GM19372 (cell line): ENCODE data around the gene TMEM237.
"Not testable (repeated sequence)": the region's sequence is repeated elsewhere in the genome, so short reads cannot be mapped to it uniquely, and the experiment has no call there.

Experiments
- ATAC-seq: cut with Tn5 transposase; IDR thresholded peaks from one replicate; pipeline ENCODE4 v1.9.1; 2021; ENCODE audit warnings: mild to moderate bottlenecking, low read depth, moderate library complexity; ENCODE audit not compliant: unreplicated experiment

The TMEM237 gene

GRCh38 chr2:201643216-201643890, at the start of gene TMEM237:
TMEM237 (minus strand) TSS chr2:201643503; CDS start chr2:201643400, 103 bp downstream.
- ATAC-seq: peak; percentile 35

- no peak for ATAC-seq
Measured at GRCh38 chr2:201685156-201685555, 41.9 kb upstream of the TMEM237 start.

- no peak for ATAC-seq
Measured at GRCh38 chr2:201680743-201681142, 37.4 kb upstream of the TMEM237 start.

- ATAC-seq: no peak
Measured at GRCh38 chr2:201678401-201678800, 35.1 kb upstream of the TMEM237 start.

DNA sequence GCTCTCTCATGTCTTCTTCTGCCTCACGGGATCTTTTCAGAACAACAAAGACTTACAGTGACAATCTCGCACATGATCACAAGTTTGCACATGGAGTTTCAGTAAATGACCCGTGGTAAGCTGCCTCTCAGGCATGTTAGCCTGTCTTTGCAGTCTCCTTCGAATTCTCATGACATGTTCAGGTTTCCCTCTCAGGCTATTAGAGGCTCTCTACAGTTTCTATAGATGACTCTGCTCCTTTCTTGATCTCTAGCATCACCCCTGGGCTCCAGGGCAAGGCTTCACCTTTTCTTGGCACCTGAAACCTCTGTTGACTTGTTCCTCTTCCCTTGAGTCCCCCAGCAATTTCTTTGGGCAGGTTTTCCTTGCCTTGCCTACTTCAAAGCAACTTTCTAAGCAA, 32.2 kb upstream of the TMEM237 start:
- no peak for ATAC-seq

GRCh38 chr2:201674794-201675193, 31.5 kb upstream of the TMEM237 start:
- no peak for ATAC-seq

- ATAC-seq: no peak
Measured at GRCh38 chr2:201674298-201674697, 31.0 kb upstream of the TMEM237 start.

DNA sequence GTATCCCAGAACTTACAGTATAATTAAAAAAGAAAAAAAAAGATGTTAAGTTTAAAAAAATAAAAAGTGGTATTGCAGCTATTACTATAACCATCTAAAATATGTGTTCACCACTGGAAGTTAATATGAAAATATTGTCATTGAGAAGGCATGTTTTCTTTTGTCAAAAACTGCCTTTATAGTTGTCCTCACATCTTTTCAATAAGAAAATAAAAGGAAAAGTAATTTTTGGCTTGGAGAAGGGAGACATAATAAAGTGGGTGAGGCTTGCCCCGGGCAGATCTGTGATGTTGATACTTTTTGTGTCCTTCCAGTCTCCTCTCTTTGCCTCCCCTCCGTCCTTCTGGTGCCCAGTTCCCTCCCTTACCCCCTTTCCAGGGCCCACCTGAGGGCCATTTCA, 30.2 kb upstream of the TMEM237 start:
- ATAC-seq: no peak

- ATAC-seq: not testable (repeated sequence)
Measured at GRCh38 chr2:201671205-201671604, 27.9 kb upstream of the TMEM237 start.

DNA sequence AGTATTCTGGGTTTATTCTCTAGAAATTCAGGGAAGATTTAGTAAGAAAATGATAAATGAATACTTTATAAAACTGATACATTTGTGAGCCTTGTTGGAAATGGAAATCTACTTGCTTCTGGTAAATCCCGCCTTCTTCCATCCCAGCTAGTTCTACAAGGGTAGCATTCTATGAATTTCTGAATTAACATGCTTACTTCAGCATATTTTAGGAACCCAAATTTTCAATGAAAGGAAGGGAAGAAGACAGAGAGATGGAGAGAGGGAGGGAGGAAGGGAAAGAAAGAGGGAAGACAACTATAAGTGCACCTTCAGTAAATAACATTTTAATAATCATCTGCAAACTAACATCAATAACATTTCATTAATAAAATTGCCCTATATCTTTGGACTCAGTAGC, 26.6 kb upstream of the TMEM237 start:
- ATAC-seq: no peak

DNA sequence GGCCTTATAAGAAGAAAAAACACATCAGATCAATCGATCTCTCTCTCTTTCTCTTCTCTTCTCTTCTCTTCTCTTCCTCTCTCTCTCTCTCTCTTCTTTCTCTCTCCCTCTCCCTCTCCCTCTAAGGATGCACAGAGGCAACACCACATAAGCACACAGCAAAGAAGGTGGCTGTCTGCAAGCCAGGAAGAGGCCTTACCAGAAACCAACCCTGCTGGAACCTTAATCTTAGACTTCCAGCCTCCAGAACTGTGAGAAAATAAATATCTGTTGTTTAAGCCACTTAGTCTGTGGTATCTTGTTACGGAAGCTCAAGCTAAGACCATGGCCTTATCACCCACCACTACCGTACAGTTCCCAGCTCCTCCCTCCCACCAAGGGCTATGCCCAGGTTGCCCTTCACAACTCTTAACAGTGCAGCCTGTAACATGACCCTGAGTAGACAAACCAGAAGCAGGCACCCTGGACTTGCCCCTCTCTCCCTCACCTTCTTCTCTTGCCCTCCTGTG, 25.2 kb upstream of the TMEM237 start:
- ATAC-seq: no peak

DNA sequence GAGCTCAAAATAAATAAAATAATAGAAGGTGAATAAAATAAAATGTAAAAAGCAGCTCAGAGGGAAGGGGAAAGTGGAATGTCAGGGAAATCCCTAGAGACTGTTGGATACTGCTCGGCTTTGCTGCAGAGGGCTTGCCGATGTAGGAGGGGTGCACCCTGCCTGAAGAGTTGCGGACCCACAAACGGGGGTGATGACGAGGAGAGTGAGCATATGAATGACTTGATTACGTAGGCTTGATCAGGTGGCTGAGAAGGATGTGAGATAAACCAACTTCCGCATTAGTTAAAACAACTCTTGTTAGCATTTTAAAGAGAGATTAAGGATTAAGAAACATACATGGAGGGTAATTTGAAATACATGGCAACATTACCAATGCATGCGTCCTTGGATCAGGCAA, 21.0 kb upstream of the TMEM237 start:
- no peak for ATAC-seq

- no peak for ATAC-seq
Measured at GRCh38 chr2:201661366-201661765, 18.1 kb upstream of the TMEM237 start.

GRCh38 chr2:201660293-201660895, 17.1 kb upstream of the TMEM237 start:
- no peak for ATAC-seq

DNA sequence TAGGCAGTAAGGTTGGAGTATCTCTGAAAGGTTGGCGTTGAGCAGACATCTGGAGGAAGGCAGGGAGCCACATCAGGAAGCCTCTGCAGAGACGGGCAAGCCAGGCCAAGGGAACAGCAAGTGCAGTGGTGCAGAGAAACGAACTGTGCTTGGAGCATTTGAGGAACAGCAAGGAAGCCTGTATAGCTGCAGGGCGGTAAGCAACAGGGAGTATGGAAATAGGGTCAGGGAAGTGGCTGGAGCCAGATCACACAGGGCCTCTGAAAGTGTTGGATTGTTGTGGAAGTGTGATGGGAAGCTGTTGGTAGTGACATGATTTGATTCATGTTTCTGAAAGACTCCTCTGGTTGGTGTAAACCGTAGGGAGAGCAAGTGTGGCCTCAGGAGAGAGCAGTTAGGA, 13.4 kb upstream of the TMEM237 start:
- ATAC-seq: no peak

- no peak for ATAC-seq
Measured at GRCh38 chr2:201656102-201656501, 12.8 kb upstream of the TMEM237 start.

GRCh38 chr2:201654616-201655384, 11.5 kb upstream of the TMEM237 start:
- ATAC-seq: no peak

DNA sequence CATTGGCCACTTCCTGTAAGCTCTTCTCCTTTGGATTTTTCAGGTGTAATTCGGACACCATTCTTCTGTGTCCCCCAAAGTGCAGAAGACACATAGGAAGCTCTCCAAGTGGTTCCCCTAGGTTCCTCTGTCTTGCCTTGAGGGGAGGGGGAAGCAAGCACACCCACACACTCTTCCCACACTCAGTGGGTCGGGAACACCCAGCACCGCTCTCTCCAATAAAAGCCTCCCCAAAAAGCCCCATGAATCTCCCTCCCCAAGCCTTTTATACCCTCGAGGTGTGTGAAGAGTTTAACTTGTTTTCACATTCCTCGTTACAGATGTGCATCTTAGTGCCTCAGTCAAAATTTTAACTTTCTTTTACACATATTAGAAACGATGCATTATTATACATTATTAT, 9.9 kb upstream of the TMEM237 start:
- ATAC-seq: no peak

DNA sequence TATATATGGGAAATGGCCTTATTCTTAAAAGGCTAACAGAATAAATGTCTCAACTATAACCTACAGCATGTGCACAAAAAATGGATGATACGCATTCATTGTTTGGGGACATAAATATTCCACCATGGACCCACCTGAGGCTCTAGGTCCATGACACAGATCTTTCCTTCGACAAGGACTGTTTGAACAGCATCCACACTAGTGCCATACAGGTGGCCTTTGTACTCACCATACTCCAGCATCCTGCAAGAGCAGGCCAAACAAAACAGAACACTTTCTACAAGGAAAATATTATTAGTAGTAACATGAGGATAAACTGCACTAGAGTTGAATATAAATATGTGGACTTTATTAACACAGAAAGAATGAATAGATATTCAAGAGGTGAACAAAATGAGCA, 6.1 kb upstream of the TMEM237 start:
- no peak for ATAC-seq

GRCh38 chr2:201647431-201647830, 4.1 kb upstream of the TMEM237 start:
- no peak for ATAC-seq

- ATAC-seq: no peak
Measured at GRCh38 chr2:201644001-201644400, 698 bp upstream of the TMEM237 start.
